Measurements from ENCODE around the gene MAPT. TPM values are rescaled to one million over a fixed set of nuclear protein-coding genes. Genes with fewer than 3 reads are reported as not detected.

The MAPT gene
- total RNA-seq, 1 donor from 2014 or later: 5.1 TPM

- no peak for TF ChIP-seq CTCF (IDR thresholded peaks at IDR 0.05)
- peak overlapping the region; percentile 74 for H3K4me3 ChIP-seq
- H3K27ac ChIP-seq: no peak overlapping the region
- DNase-seq (no peak), ATAC-seq (no peak)
- H3K9me3 ChIP-seq: no peaks in the 10 kb centered on the region
- H3K4me1 ChIP-seq: peaks cover 15% of the 10 kb centered on the region
- intact Hi-C loops (cut with DNase I): no loop called here
- peaks cover 46% of the 10 kb centered on the region for H3K27me3 ChIP-seq
- no peaks in the 10 kb centered on the region for H3K36me3 ChIP-seq
Measured at GRCh38 chr17:45895969-45896785, 1.8 kb downstream of the MAPT start.

GRCh38 chr17:45896803-45897693 is 2.7 kb downstream of the MAPT start:
- intact Hi-C loops (cut with DNase I): no loop called here
- H3K27ac ChIP-seq: no peak overlapping the region
- TF ChIP-seq CTCF (IDR thresholded peaks at IDR 0.05): no peak
- H3K9me3 ChIP-seq: no peaks in the 10 kb centered on the region
- DNase-seq (no peak), ATAC-seq (no peak)
- no peak overlapping the region for H3K4me3 ChIP-seq
- peaks cover 15% of the 10 kb centered on the region for H3K4me1 ChIP-seq
- no peaks in the 10 kb centered on the region for H3K36me3 ChIP-seq
- H3K27me3 ChIP-seq: peaks cover 46% of the 10 kb centered on the region

GRCh38 chr17:45900136-45900535 is 5.8 kb downstream of the MAPT start:
- no peak for ATAC-seq
- Histone ChIP-seq H3K36me3 (no peaks in the 10 kb centered on the region), H3K4me1 (peaks cover 13% of the 10 kb centered on the region), H3K27me3 (peaks cover 49% of the 10 kb centered on the region), H3K9me3 (no peaks in the 10 kb centered on the region), H3K27ac (no peak overlapping the region), H3K4me3 (no peak overlapping the region)
- TF ChIP-seq CTCF (IDR thresholded peaks at IDR 0.05): no peak
- no peak for DNase-seq
- intact Hi-C loops (cut with DNase I): no loop called here

GRCh38 chr17:45900723-45901415 is 6.5 kb downstream of the MAPT start:
- no peaks in the 10 kb centered on the region for H3K9me3 ChIP-seq

More at GRCh38 chr17:45900723-45901415, 6.5 kb downstream of the MAPT start:
- H3K27me3 ChIP-seq: peaks cover 43% of the 10 kb centered on the region
- H3K27ac ChIP-seq: no peak overlapping the region
- H3K4me3 ChIP-seq: no peak overlapping the region
- no peak for ATAC-seq
- no peak for DNase-seq
- no peaks in the 10 kb centered on the region for H3K36me3 ChIP-seq
- intact Hi-C loops (cut with DNase I): no loop called here
- peaks cover 6% of the 10 kb centered on the region for H3K4me1 ChIP-seq
- no peak for TF ChIP-seq CTCF (IDR thresholded peaks at IDR 0.05)
